Stimulated activated CD8-positive, alpha-beta memory T cell treated with anti-CD3 and anti-CD28 coated beads, Interleukin-2, amount 100 ng/mL, for 1 hour (primary cell): ENCODE data around the gene WDR91.

Experiments
- DNase-seq, 2 donors: peaks; one replicate each; pipeline ENCODE4 v3.0.0-alpha.2; 2020; ENCODE audit warnings: low read depth in 2 of 2

Gene WDR91

GRCh38 chr7:135197906-135198655 is 13.2 kb downstream of the WDR91 start:
- DNase-seq, result no peak

GRCh38 chr7:135197343-135197742 is 14.0 kb downstream of the WDR91 start:
- no peak for DNase-seq

- DNase-seq, result no peak
Observed at GRCh38 chr7:135195968-135196629, 15.2 kb downstream of the WDR91 start.

GRCh38 chr7:135195156-135195555 is 16.2 kb downstream of the WDR91 start:
- no peak for DNase-seq

- no peak for DNase-seq
Observed at GRCh38 chr7:135194494-135195095, 16.7 kb downstream of the WDR91 start.

GRCh38 chr7:135193615-135194081 is 17.7 kb downstream of the WDR91 start:
- DNase-seq, result no peak

GRCh38 chr7:135192914-135193536 is 18.3 kb downstream of the WDR91 start:
- no peak for DNase-seq

- no peak for DNase-seq
Observed at GRCh38 chr7:135190703-135191102, 20.6 kb downstream of the WDR91 start.

- no peak for DNase-seq
Observed at GRCh38 chr7:135189961-135190360, 21.4 kb downstream of the WDR91 start.

- DNase-seq, result no peak
Observed at GRCh38 chr7:135189221-135189662, 22.1 kb downstream of the WDR91 start.

GRCh38 chr7:135188298-135188984 is 22.9 kb downstream of the WDR91 start:
- no peak for DNase-seq

- DNase-seq, result no peak
Observed at GRCh38 chr7:135186841-135187253, 24.5 kb downstream of the WDR91 start.

- DNase-seq, result no peak
Observed at GRCh38 chr7:135186261-135186540, 25.1 kb downstream of the WDR91 start.

- no peak for DNase-seq
Observed at GRCh38 chr7:135185471-135186260, 25.7 kb downstream of the WDR91 start.

GRCh38 chr7:135184254-135184841 is 27.0 kb downstream of the WDR91 start:
- no peak for DNase-seq

GRCh38 chr7:135183478-135183877 is 27.8 kb downstream of the WDR91 start:
- no peak for DNase-seq

GRCh38 chr7:135181929-135182678 is 29.2 kb downstream of the WDR91 start:
- DNase-seq, result no peak

- no peak for DNase-seq
Observed at GRCh38 chr7:135181261-135181928, 29.9 kb downstream of the WDR91 start.

- no peak for DNase-seq
Observed at GRCh38 chr7:135180122-135180521, 31.2 kb downstream of the WDR91 start.
